Activated B cell treated with CpG ODN at 0.5 μM for 24 hours (primary cell): ENCODE measurements around the gene BRCA1. TPM values are rescaled to one million over a fixed set of nuclear protein-coding genes. Genes with fewer than 3 reads are reported as not detected.
A peak's percentile ranks its signal among the peaks of the same experiment; 100 is the strongest.

Source experiments
- ATAC-seq: fragments of 200-7000 bp; cut with Tn5 transposase; one replicate; pipeline ENCODE4 v1.10.0; 2021; ENCODE audit warnings: low read depth, mild to moderate bottlenecking, moderate library complexity
- CTCF ChIA-PET: fragments of 350-600 bp; sonication (Branson Sonifier 250); formaldehyde crosslinking; loops from one replicate; lab custom pipeline; 2021; ENCODE audit warnings: antibody characterized with exemption; lab: Charles Lee
- POLR2A ChIA-PET: fragments of 350-600 bp; sonication (Branson Sonifier 250); formaldehyde crosslinking; loops from one replicate; lab custom pipeline; 2021; ENCODE audit warnings: antibody characterized with exemption; lab: Charles Lee
- DNase-seq: peaks from one replicate; pipeline ENCODE4 v3.0.0; 2022
- H3K27ac Mint-ChIP-seq: one replicate; pipeline ENCODE4 v1.8.0; 2020; ENCODE audit warnings: mixed read lengths
- H3K27me3 Mint-ChIP-seq: one replicate; pipeline ENCODE4 v1.8.0; 2021; ENCODE audit warnings: mixed read lengths
- H3K36me3 Mint-ChIP-seq: one replicate; pipeline ENCODE4 v1.8.0; 2021; ENCODE audit warnings: low read depth, mixed read lengths
- H3K4me1 Mint-ChIP-seq: one replicate; pipeline ENCODE4 v1.8.0; 2021; ENCODE audit warnings: mixed read lengths
- H3K4me3 Mint-ChIP-seq: one replicate; pipeline ENCODE4 v1.8.0; 2020; ENCODE audit warnings: mild to moderate bottlenecking, mixed read lengths
- H3K9me3 Mint-ChIP-seq: one replicate; pipeline ENCODE4 v1.8.0; 2020; ENCODE audit warnings: mixed read lengths
- CTCF ChIP-seq: fragments of 200-600 bp; IDR thresholded peaks from one replicate; pipeline ENCODE4 v1.8.0; 2022; ENCODE audit warnings: antibody characterized with exemption, mild to moderate bottlenecking
- intact Hi-C: fragments of 100-400 bp; cut with micrococcal nuclease; formaldehyde crosslinking; loops from one replicate; pipeline ENCODE4 v1.15.1; 2024
- total RNA-seq: library from RNA; stranded (reverse); gene quantifications from 2 replicates; pipeline ENCODE4 v1.2.3, GENCODE V29; 2022

Gene BRCA1
- total RNA-seq, 1 donor from 2014 or later = 13.3 TPM

GRCh38 chr17:43018008-43018853 lies 106.9 kb downstream of the BRCA1 start:
- Mint-ChIP-seq H3K27ac (peak overlapping the region; percentile 3), H3K4me3 (no peak overlapping the region), H3K27me3 (no peaks in the 10 kb centered on the region), H3K4me1 (peaks cover 8% of the 10 kb centered on the region), H3K9me3 (no peaks in the 10 kb centered on the region), H3K36me3 (peaks cover 38% of the 10 kb centered on the region)
- ChIA-PET CTCF (no interaction called here), POLR2A (interaction anchor here (0.5 to 0.6 kb wide), 2 partner anchors 10 to 296 kb away, joined by 3 to 4 read pairs; no protein-coding TSS in a partner anchor)
- DNase-seq (no peak), ATAC-seq (no peak)
- no peak for TF ChIP-seq CTCF
- intact Hi-C loops = no loop called here

GRCh38 chr17:43016216-43016615 lies 108.9 kb downstream of the BRCA1 start:
- no peaks in the 10 kb centered on the region for H3K9me3 Mint-ChIP-seq
- H3K27me3 Mint-ChIP-seq = no peaks in the 10 kb centered on the region
- no peak overlapping the region for H3K27ac Mint-ChIP-seq
- peaks cover 5% of the 10 kb centered on the region for H3K4me1 Mint-ChIP-seq
- intact Hi-C loops = no loop called here
- ATAC-seq = no peak
- peaks cover 49% of the 10 kb centered on the region for H3K36me3 Mint-ChIP-seq
- ChIA-PET POLR2A (no interaction called here), CTCF (no interaction called here)
- no peak overlapping the region for H3K4me3 Mint-ChIP-seq
- no peak for TF ChIP-seq CTCF
- DNase-seq = no peak

- H3K36me3 Mint-ChIP-seq = peaks cover 51% of the 10 kb centered on the region
- no peaks in the 10 kb centered on the region for H3K27me3 Mint-ChIP-seq
- H3K4me3 Mint-ChIP-seq = no peak overlapping the region
- DNase-seq (no peak), ATAC-seq (no peak)
- no peaks in the 10 kb centered on the region for H3K9me3 Mint-ChIP-seq
- peak overlapping the region; percentile 1 for H3K27ac Mint-ChIP-seq
- no peak for TF ChIP-seq CTCF
- intact Hi-C loops = no loop called here
- peaks cover 1% of the 10 kb centered on the region for H3K4me1 Mint-ChIP-seq
- ChIA-PET CTCF (no interaction called here), POLR2A (interaction anchor here (0.6 kb wide), 1 partner anchor 183 kb away, joined by 5 read pairs; no protein-coding TSS in a partner anchor)
Measured at GRCh38 chr17:43015579-43015978, 109.6 kb downstream of the BRCA1 start.

GRCh38 chr17:43014649-43015542 lies 110.3 kb downstream of the BRCA1 start:
- no peak for TF ChIP-seq CTCF
- H3K27ac Mint-ChIP-seq = peak overlapping the region; percentile 3
- ATAC-seq (no peak), DNase-seq (no peak)
- no peak overlapping the region for H3K4me3 Mint-ChIP-seq
- intact Hi-C loops = no loop called here
- H3K9me3 Mint-ChIP-seq = no peaks in the 10 kb centered on the region
- ChIA-PET POLR2A (interaction anchor here (0.6 to 0.8 kb wide), 3 partner anchors 14 to 184 kb away, joined by 5 to 7 read pairs (median 5); partner anchors contain the start of gene RPL27), CTCF (no interaction called here)
- peaks cover 52% of the 10 kb centered on the region for H3K36me3 Mint-ChIP-seq
- peaks cover 5% of the 10 kb centered on the region for H3K4me1 Mint-ChIP-seq
- H3K27me3 Mint-ChIP-seq = no peaks in the 10 kb centered on the region
